H9 (cell line): ENCODE results near the gene INHBB. TPM values are rescaled to one million over a fixed set of nuclear protein-coding genes. Genes with fewer than 3 reads are reported as not detected.

Experiments used
- DNase-seq: peaks from one replicate; pipeline ENCODE4 v3.0.0-alpha.2; 2017
- H2AFZ ChIP-seq: one replicate; pipeline ENCODE4 v1.6.1; 2013; ENCODE audit warnings: mild to moderate bottlenecking, low read length, control low read depth, moderate library complexity
- H2AK5ac ChIP-seq: 2 replicates; pipeline ENCODE4 v1.6.1; 2013; ENCODE audit warnings: low read length, control low read depth, mixed read lengths; ENCODE audit not compliant: insufficient read length
- H2BK120ac ChIP-seq: one replicate; pipeline ENCODE4 v1.6.1; 2013; ENCODE audit warnings: low read depth, mild to moderate bottlenecking, low read length, control low read depth, inconsistent platforms; ENCODE audit not compliant: poor library complexity, severe bottlenecking
- H2BK12ac ChIP-seq: 2 replicates; pipeline ENCODE4 v1.6.1; 2013; ENCODE audit warnings: low read length, control low read depth, mixed read lengths, low read depth; ENCODE audit not compliant: insufficient read length
- H2BK15ac ChIP-seq: 2 replicates; pipeline ENCODE4 v1.6.1; 2013; ENCODE audit warnings: low read depth, low read length, control low read depth
- H2BK20ac ChIP-seq: one replicate; pipeline ENCODE4 v1.6.1; 2013; ENCODE audit warnings: low read depth, mild to moderate bottlenecking, low read length, control low read depth, inconsistent platforms; ENCODE audit not compliant: poor library complexity, severe bottlenecking
- H2BK5ac ChIP-seq: 2 replicates; pipeline ENCODE4 v1.6.1; 2013; ENCODE audit warnings: low read length, control low read depth, mixed read lengths; ENCODE audit not compliant: insufficient read length
- H3K14ac ChIP-seq: 2 replicates; pipeline ENCODE4 v1.6.1; 2013; ENCODE audit warnings: low read length, control low read depth; ENCODE audit not compliant: insufficient read depth
- H3K18ac ChIP-seq: 2 replicates; pipeline ENCODE4 v1.6.1; 2013; ENCODE audit warnings: low read depth, mild to moderate bottlenecking, mixed read lengths, low read length, control low read depth; ENCODE audit not compliant: insufficient read length
- H3K23ac ChIP-seq: 2 replicates; pipeline ENCODE4 v1.6.1; 2013; ENCODE audit warnings: low read length, control low read depth, mixed read lengths, low read depth; ENCODE audit not compliant: insufficient read length
- H3K23me2 ChIP-seq: 2 replicates; pipeline ENCODE4 v1.6.1; 2013; ENCODE audit warnings: low read depth, mild to moderate bottlenecking, mixed read lengths, low read length, control low read depth; ENCODE audit not compliant: insufficient read length, poor library complexity, severe bottlenecking
- H3K27ac ChIP-seq: 2 replicates; pipeline ENCODE4 v1.5.1; 2013; ENCODE audit warnings: low read length, control low read depth, mixed read lengths, low read depth; ENCODE audit not compliant: insufficient read length
- H3K27me3 ChIP-seq: 2 replicates; pipeline ENCODE4 v1.6.1; 2013; ENCODE audit warnings: low read length, control low read depth, inconsistent platforms; ENCODE audit not compliant: insufficient read depth
- H3K4ac ChIP-seq: 2 replicates; pipeline ENCODE4 v1.6.1; 2013; ENCODE audit warnings: low read depth, mild to moderate bottlenecking, control low read depth, inconsistent platforms, low read length, moderate library complexity
- H3K4me1 ChIP-seq: 2 replicates; pipeline ENCODE4 v1.6.1; 2013; ENCODE audit warnings: low read length, control low read depth, inconsistent platforms; ENCODE audit not compliant: insufficient read depth
- H3K4me2 ChIP-seq: 2 replicates; pipeline ENCODE4 v1.6.1; 2013; ENCODE audit warnings: low read length, control low read depth, mixed read lengths; ENCODE audit not compliant: insufficient read length, insufficient read depth
- H3K56ac ChIP-seq: 2 replicates; pipeline ENCODE4 v1.6.1; 2013; ENCODE audit warnings: low read depth, mild to moderate bottlenecking, mixed read lengths, low read length, control low read depth; ENCODE audit not compliant: insufficient read length
- H3K79me1 ChIP-seq: 2 replicates; pipeline ENCODE4 v1.6.1; 2013; ENCODE audit warnings: low read depth, mild to moderate bottlenecking, moderate library complexity, low read length, control low read depth, inconsistent platforms; ENCODE audit not compliant: insufficient read depth, poor library complexity, severe bottlenecking
- H3K79me2 ChIP-seq: 2 replicates; pipeline ENCODE4 v1.6.1; 2013; ENCODE audit warnings: low read length, control low read depth, inconsistent platforms; ENCODE audit not compliant: insufficient read depth
- H3K9ac ChIP-seq: 2 replicates; pipeline ENCODE4 v1.6.1; 2013; ENCODE audit warnings: low read length, control low read depth, mixed read lengths; ENCODE audit not compliant: insufficient read length; ENCODE audit errors: extremely low read depth
- H3K9me3 ChIP-seq: one replicate; pipeline ENCODE4 v1.6.1; 2013; ENCODE audit warnings: low read depth, low read length, inconsistent platforms; ENCODE audit not compliant: control insufficient read depth
- H3T11ph ChIP-seq: one replicate; pipeline ENCODE4 v1.6.1; 2013; ENCODE audit warnings: mild to moderate bottlenecking, low read length, control low read depth, inconsistent platforms
- H4K20me1 ChIP-seq: one replicate; pipeline ENCODE4 v1.6.1; 2013; ENCODE audit not compliant: control insufficient read depth, insufficient read length, insufficient read depth
- H4K5ac ChIP-seq: 2 replicates; pipeline ENCODE4 v1.6.1; 2013; ENCODE audit warnings: low read depth, mild to moderate bottlenecking, mixed read lengths, low read length, control low read depth; ENCODE audit not compliant: insufficient read length
- H4K8ac ChIP-seq: replicated peaks from 2 replicates; pipeline ENCODE4 v1.6.1; 2013; ENCODE audit warnings: low read length, control low read depth, mixed read lengths, low read depth; ENCODE audit not compliant: insufficient read length
- H4K91ac ChIP-seq: 2 replicates; pipeline ENCODE4 v1.6.1; 2013; ENCODE audit warnings: low read depth, mild to moderate bottlenecking, moderate library complexity, mixed read lengths, low read length, control low read depth; ENCODE audit not compliant: insufficient read length
- H3K27ac Mint-ChIP-seq, 3 experiments: 2 replicates in 2 of 3; 3 replicates in 1 of 3; pipeline ENCODE4 v1.8.0; 2020 to 2021; ENCODE audit warnings: mixed read lengths in 3 of 3, mild to moderate bottlenecking in 1 of 3, moderate library complexity in 1 of 3
- H3K27me3 Mint-ChIP-seq: 2 replicates; pipeline ENCODE4 v1.8.0; 2021; ENCODE audit warnings: low read depth, mild to moderate bottlenecking, moderate library complexity, mixed read lengths
- H3K36me3 Mint-ChIP-seq, 3 experiments: 2 replicates in 2 of 3; 3 replicates in 1 of 3; pipeline ENCODE4 v1.8.0; 2020 to 2021; ENCODE audit warnings: low read depth in 3 of 3, mixed read lengths in 3 of 3; ENCODE audit not compliant: insufficient read depth in 1 of 3
- H3K4me1 Mint-ChIP-seq, 2 experiments: 2 replicates each; pipeline ENCODE4 v1.8.0; 2020; ENCODE audit warnings: mixed read lengths in 2 of 2
- H3K4me3 Mint-ChIP-seq, 2 experiments: 2 replicates in 1 of 2; 3 replicates in 1 of 2; pipeline ENCODE4 v1.8.0; 2020 to 2021; ENCODE audit warnings: mild to moderate bottlenecking in 2 of 2, mixed read lengths in 2 of 2, moderate library complexity in 1 of 2
- H3K9me3 Mint-ChIP-seq, 2 experiments: 2 replicates in 1 of 2; 3 replicates in 1 of 2; pipeline ENCODE4 v1.8.0; 2020; ENCODE audit warnings: mild to moderate bottlenecking in 2 of 2, mixed read lengths in 2 of 2, moderate library complexity in 1 of 2
- WGBS: extraction: QIAGEN DNeasy Blood & Tissue Kit; methylation state at CpG from one replicate; pipeline ENCODE4 v1.1.7; 2013; ENCODE audit warnings: missing lambda C conversion rate, low lambda C conversion rate, mixed read lengths; ENCODE audit not compliant: insufficient read length; ENCODE audit errors: extremely low coverage; 5-methylcytosine and 5-hydroxymethylcytosine counted together
- total RNA-seq: library from RNA; stranded (reverse); gene quantifications from 2 replicates; pipeline ENCODE4 v1.2.1, GENCODE V29; 2021
- TF ChIP-seq, protein P1 (sequence below): fragments of 200-600 bp; sonication (generic); conservative IDR thresholded peaks from 3 replicates; pipeline ENCODE4 v1.8.0; 2021; ENCODE audit warnings: antibody characterized with exemption, mild to moderate bottlenecking

INHBB gene
- total RNA-seq, 1 experiment from 2014 or later, result 0.13 TPM

DNA sequence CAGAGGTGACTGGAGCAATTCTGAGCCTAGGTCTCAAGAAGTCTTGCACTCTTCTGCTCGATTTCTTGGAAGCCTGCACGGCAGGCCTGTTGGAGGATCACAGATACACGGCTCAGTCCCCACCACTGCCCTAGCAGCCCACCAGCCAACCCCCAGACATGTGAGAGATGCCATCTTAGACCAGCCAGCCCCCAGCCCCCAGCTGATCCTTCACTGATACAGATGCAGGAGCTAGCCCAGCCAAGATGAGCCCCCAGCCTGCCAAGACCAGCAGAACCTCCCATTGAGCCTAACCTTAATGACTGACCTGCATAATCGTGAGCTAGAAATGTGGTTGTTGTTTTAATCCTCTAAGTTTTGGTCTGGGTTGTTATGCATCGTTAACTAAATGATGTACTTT is 47.5 kb downstream of the INHBB start:
- H3K56ac ChIP-seq, result no peak overlapping the region
- no peaks in the 10 kb centered on the region for H4K20me1 ChIP-seq
- no peak overlapping the region for H3T11ph ChIP-seq
- Mint-ChIP-seq H3K4me1 (peaks cover 8 to 16% of the 10 kb centered on the region in 2 experiments), H3K27ac (no peak overlapping the region), H3K9me3 (no peaks in the 10 kb centered on the region), H3K36me3 (no peaks in the 10 kb centered on the region), H3K27me3 (peaks cover 60% of the 10 kb centered on the region), H3K4me3 (no peak overlapping the region)
- H3K14ac ChIP-seq, result no peak overlapping the region
- no peaks in the 10 kb centered on the region for H3K23me2 ChIP-seq
- no peaks in the 10 kb centered on the region for H3K79me2 ChIP-seq
- H2BK120ac ChIP-seq, result no peak overlapping the region
- H2BK12ac ChIP-seq, result no peak overlapping the region
- no peak overlapping the region for H2AK5ac ChIP-seq
- H3K23ac ChIP-seq, result no peak overlapping the region
- WGBS, result no CpG with 5 or more reads among the region's 5 CpGs
- H2BK5ac ChIP-seq, result no peak overlapping the region
- DNase-seq, result no peak
- no peak overlapping the region for H3K4ac ChIP-seq
- TF ChIP-seq, protein P1, sequence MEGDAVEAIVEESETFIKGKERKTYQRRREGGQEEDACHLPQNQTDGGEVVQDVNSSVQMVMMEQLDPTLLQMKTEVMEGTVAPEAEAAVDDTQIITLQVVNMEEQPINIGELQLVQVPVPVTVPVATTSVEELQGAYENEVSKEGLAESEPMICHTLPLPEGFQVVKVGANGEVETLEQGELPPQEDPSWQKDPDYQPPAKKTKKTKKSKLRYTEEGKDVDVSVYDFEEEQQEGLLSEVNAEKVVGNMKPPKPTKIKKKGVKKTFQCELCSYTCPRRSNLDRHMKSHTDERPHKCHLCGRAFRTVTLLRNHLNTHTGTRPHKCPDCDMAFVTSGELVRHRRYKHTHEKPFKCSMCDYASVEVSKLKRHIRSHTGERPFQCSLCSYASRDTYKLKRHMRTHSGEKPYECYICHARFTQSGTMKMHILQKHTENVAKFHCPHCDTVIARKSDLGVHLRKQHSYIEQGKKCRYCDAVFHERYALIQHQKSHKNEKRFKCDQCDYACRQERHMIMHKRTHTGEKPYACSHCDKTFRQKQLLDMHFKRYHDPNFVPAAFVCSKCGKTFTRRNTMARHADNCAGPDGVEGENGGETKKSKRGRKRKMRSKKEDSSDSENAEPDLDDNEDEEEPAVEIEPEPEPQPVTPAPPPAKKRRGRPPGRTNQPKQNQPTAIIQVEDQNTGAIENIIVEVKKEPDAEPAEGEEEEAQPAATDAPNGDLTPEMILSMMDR, result no peak
- no peak overlapping the region for H3K4me2 ChIP-seq
- H4K8ac ChIP-seq, result no peak overlapping the region
- H3K79me1 ChIP-seq, result no peaks in the 10 kb centered on the region
- H4K91ac ChIP-seq, result no peak overlapping the region
- H3K27me3 ChIP-seq, result no peaks in the 10 kb centered on the region
- no peak overlapping the region for H3K9ac ChIP-seq
- no peak overlapping the region for H4K5ac ChIP-seq
- H3K4me1 ChIP-seq, result no peaks in the 10 kb centered on the region
- H3K9me3 ChIP-seq, result no peaks in the 10 kb centered on the region
- H2AFZ ChIP-seq, result no peak overlapping the region
- no peak overlapping the region for H2BK15ac ChIP-seq
- H3K18ac ChIP-seq, result no peak overlapping the region
- H3K27ac ChIP-seq, result no peak overlapping the region
- no peak overlapping the region for H2BK20ac ChIP-seq
